GM19463 (cell line): ENCODE data around the gene LRRC8C.
"Not testable (repeated sequence)": the region's sequence is repeated elsewhere in the genome, so short reads cannot be mapped to it uniquely, and the experiment has no call there.

Experiments
- ATAC-seq: cut with Tn5 transposase; IDR thresholded peaks from one replicate; pipeline ENCODE4 v1.9.1; 2021; ENCODE audit warnings: mild to moderate bottlenecking, moderate library complexity; ENCODE audit not compliant: unreplicated experiment

LRRC8C gene

GRCh38 chr1:89632657-89633247 lies at the start of gene LRRC8C:
LRRC8C (plus strand) TSS chr1:89633120; CDS start chr1:89686474, 53,354 bp downstream.
- ATAC-seq, result peak; percentile 88

GRCh38 chr1:89584211-89584610 lies 48.7 kb upstream of the LRRC8C start:
- ATAC-seq, result no peak

GRCh38 chr1:89584781-89585180 lies 48.1 kb upstream of the LRRC8C start:
- no peak for ATAC-seq

- ATAC-seq, result no peak
Observed at GRCh38 chr1:89587729-89588161, 45.2 kb upstream of the LRRC8C start.

- ATAC-seq, result no peak
Observed at GRCh38 chr1:89588480-89588879, 44.4 kb upstream of the LRRC8C start.

- no peak for ATAC-seq
Observed at GRCh38 chr1:89589515-89589914, 43.4 kb upstream of the LRRC8C start.

GRCh38 chr1:89590341-89591080 lies 42.4 kb upstream of the LRRC8C start:
- ATAC-seq, result no peak

GRCh38 chr1:89592861-89593302 lies 40.0 kb upstream of the LRRC8C start:
- not testable (repeated sequence) for ATAC-seq

- no peak for ATAC-seq
Observed at GRCh38 chr1:89594096-89594740, 38.7 kb upstream of the LRRC8C start.

- ATAC-seq, result no peak
Observed at GRCh38 chr1:89596698-89597097, 36.2 kb upstream of the LRRC8C start.

- ATAC-seq, result no peak
Observed at GRCh38 chr1:89598450-89599331, 34.2 kb upstream of the LRRC8C start.

- no peak for ATAC-seq
Observed at GRCh38 chr1:89599332-89599630, 33.6 kb upstream of the LRRC8C start.

GRCh38 chr1:89600451-89601224 lies 32.3 kb upstream of the LRRC8C start:
- ATAC-seq, result no peak

GRCh38 chr1:89602871-89603404 lies 30.0 kb upstream of the LRRC8C start:
- ATAC-seq, result no peak

GRCh38 chr1:89603651-89604413 lies 29.1 kb upstream of the LRRC8C start:
- no peak for ATAC-seq

- ATAC-seq, result no peak
Observed at GRCh38 chr1:89604414-89604735, 28.5 kb upstream of the LRRC8C start.

- ATAC-seq, result no peak
Observed at GRCh38 chr1:89605692-89606091, 27.2 kb upstream of the LRRC8C start.

GRCh38 chr1:89606227-89606980 lies 26.5 kb upstream of the LRRC8C start:
- no peak for ATAC-seq

- ATAC-seq, result no peak
Observed at GRCh38 chr1:89607156-89607555, 25.8 kb upstream of the LRRC8C start.
